HG03045 (cell line): ENCODE results near the gene ANKRD53.
"Not testable (repeated sequence)": the region's sequence is repeated elsewhere in the genome, so short reads cannot be mapped to it uniquely, and the experiment has no call there.

Experiments
- ATAC-seq: cut with Tn5 transposase; IDR thresholded peaks from one replicate; pipeline ENCODE4 v1.9.1; 2021; ENCODE audit warnings: mild to moderate bottlenecking, moderate library complexity; ENCODE audit not compliant: unreplicated experiment

Gene ANKRD53

DNA sequence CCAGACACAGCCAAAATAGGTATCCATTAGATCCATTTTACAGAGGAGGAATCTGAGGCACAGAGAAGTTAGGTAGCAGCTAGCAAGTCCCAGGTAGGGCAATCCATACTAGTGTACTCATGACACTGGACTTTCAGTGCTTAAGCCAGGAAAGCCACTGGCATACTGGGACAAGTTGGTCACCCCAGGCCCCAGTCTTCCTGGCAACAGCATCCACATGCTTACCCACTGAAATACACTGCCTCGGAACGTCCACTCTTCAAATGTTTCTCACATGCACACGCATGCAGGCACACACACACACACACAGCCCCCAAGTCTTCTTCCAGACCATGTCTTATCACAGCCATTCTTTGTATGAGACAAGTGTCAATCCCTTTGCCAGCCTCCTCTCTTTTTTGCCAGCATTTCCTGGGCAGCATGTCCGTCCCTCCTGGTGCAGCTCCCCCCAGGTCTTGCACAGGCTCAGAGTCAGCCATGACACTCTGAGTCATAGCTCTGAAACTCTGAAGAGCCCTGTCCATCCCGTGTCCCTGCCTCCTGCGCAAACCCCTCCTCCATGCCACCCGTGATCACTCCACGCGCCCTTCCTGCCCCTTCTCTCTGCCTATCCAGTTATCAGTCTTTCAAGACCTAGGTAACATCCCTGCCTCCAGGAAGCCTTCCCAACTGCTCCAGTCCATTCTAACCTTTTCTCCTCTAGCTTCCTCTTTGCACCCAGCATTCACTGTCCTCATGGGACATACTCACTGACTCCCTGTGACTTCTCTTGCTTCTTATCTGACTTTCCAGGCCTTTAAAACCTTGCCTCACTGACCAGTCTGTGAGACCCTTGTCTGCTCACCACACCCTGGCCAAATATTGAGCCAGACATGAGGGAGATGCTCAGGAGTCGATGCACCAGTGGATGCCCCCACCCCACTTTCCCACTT lies 27.1 kb downstream of the ANKRD53 start:
- no peak for ATAC-seq

DNA sequence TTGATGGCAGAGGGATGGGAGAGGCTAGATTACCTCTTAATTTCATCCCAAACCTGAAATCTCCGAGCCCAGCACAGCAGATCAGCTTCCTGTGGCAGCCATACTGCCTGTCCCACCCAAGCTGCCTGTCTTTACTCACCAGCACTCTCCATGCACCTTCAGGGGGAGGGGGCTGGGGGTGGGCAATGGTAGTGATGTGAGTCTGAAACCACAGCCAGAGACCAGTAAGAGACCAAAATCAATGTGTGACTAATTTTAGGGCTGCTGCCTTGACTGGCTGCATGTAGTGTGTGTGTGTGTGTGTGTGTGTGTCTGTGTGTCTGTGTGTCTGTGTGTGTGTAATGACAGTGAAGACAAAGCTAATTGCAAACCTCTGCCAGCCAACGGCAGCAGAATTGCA lies 27.9 kb downstream of the ANKRD53 start:
- no peak for ATAC-seq

DNA sequence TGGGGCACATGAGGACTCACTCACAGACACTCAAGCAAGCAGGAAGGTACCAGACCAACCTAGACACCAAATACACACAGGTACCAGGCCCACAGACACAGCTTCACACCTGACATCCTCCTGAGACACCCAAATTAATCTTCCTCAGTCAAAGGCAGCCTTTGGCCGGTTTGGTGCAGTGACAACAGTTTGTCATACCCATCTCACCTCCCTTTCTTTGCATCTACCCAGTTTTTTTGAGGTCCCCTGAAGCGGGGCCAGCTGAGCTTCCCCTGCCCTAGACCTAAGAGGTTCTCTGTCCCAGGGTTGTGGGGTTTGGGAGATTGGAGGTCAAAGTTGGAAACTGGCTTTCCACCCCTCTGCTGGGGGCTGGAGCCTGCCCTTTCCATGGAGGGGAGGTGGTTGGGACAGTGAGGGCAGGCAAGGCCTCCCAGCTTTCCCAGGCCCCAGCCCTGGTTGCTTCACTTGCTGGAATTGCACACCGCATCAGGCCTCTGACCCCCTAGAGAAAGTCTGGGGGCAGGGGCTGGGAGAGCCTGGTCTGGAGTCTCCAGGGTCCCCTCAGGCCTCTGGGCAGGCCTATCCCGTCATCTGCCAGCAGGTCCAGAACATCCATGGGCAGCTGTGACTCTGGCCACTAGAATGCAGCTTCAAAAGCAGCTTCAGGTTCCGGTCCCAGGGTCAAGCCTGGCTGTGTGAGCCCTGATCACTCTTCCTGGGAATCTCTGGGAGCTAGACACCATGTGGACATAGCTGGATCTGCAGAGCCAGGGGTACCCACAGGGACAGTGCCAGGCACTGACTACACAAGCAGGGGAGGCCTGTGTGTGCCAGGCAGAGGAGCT lies 28.7 kb downstream of the ANKRD53 start:
- ATAC-seq: no peak

DNA sequence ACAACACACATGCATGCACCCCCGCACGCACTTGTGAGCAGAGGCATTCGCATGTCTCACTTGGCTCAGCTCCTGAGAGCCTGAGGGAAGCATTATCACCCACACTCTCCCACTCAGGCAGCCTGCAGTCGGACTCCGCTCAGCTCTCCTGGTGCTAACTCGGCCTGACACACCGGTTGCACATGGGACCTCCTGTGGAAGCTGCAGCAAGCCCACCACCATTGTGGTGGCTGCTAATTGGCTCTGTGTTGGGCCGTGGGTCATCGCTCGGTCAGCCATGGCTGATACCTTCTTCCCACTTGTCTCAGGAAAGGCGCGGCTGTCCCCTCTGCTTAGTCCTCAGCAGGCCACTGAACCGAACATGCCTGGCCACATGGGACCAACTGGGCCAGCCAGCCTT lies 29.9 kb downstream of the ANKRD53 start:
- ATAC-seq: no peak

DNA sequence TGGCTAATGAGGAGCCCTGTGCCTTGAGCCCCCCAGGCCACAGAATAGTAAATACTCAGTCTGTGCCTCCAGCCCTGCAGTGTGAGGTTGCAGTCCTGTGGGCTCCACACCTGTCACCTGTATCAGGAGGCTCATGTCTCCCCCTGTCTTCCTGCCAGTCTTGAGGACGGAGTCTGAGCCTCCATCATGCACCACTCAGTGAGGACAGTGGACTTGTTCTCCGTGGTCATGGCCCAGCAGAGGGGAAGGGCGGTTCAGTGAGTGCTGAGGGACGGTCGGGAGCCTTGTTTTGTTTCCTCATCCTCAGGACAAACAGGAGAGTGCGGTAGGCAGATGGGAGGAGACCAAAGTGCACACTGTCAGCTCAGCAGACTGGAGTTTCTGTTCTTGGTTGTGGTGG lies 33.4 kb downstream of the ANKRD53 start:
- not testable (repeated sequence) for ATAC-seq

DNA sequence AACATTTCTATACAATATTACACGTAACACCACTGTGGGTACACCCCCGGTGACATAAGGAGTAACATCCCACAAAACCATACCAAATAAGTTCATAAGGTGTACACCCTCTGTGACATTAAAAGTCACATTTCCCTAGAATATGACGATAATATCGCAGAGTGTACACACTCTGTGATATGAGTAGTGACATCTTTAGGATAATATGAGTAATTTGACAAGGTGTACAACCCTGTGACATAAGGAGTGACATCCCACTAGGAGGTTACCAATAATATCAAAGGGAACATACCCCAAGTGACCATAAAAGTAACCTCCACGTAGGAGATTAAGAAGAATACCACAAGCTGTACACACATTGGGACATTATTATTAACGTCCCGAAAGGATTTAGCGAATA lies 40.2 kb downstream of the ANKRD53 start:
- ATAC-seq: no peak

DNA sequence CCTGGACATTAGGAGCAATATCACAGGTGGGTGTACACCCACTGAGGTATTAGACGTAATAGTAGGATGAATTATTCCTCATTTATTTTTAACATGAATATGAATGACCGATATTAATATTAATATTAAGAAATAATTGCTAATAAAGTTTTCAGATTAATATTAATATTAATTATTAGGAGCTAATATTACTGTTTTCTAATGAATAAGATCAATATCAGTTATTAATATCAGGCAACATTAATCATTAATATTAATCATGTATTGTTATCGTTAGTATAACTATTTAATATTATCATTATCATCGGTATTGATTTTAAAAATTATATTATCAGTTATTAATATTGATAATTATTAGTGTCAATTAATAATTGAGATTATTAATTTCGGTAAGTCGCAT lies 41.6 kb downstream of the ANKRD53 start:
- ATAC-seq: not testable (repeated sequence)

DNA sequence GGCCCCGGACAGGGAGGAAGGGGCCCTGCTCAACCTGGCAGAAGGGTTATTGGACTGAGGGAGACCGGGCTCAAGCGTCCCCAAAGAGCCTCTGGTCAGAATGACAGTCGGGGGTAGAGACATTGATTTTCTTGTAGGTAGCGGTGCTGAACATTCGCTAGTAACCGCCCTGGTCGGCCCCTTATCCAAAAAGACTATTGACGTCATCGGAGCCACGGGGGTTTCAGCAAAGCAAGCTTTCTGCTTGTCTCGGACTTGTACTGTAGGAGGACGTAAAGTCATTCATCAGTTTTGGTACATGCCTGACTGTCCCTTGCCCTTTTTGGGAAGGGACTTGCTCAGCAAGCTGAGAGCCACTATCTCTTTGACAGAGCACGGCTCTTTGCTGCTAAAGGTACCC lies 43.0 kb downstream of the ANKRD53 start:
- ATAC-seq: not testable (repeated sequence)

DNA sequence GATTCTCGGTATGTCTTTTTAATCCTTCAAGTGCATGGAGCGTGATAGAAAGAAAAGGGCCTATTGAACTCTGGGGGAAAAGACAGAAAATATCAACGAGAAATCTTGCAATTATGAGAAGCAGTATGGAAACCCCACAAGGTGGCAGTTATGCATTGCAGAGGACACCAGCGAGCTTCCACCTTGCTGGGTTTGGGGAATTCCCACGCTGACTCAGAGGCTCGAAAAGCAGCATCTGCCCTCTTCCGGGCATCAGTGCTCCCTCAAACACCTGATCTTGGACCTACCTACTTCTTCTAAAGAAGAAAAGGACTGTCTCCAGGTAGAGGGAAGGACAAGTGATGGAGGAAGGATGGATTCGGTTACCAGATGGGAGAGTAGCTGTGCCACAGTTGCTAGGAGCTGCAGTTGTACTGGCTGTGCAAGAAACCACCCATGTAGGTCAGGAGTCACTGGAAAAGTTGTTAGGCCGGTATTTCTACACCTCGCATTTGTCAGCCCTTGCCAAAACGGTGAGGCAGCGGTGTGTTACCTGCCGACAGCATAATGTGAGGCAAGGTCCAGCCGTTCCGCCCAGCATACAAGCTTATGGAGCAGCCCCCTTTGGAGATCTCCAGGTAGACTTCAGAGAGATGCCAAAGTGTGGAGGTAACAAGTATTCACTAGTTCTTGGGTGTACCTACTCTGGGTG lies 45.3 kb downstream of the ANKRD53 start:
- not testable (repeated sequence) for ATAC-seq
